HL-60/S4 treated with phorbol 12-myristate 13-acetate at 8.2 ng/mL for 4 days and 3 days (cell line): ENCODE measurements around the gene VDR.

ENCODE experiments used
- in situ Hi-C: fragments of 300-500 bp; cut with MboI; formaldehyde crosslinking; loops from 2 replicates; pipeline ENCODE4 v1.15.0; 2022; ENCODE audit warnings: low sequenced_read_pairs

Gene VDR

DNA sequence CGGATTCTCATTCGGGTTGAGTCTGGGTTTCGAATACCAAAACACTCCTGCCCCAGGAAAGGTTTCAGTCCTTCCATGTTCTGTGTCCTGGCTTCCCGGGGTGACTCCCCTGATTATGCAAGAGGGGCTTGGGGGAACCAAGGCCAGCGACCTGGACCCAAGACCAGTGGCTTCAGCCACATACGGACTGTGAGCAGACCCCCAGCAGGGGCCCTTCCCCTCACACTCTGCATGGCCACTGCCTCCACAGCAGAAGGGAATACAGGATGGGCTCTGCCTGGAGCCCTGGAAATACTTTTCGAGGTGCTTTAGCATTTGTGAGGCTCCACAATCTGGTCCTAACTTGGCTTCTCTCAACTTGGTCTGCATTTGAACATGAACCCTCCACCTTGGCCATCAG, 104.2 kb downstream of the VDR start:
- in situ Hi-C loops = no loop called here

- in situ Hi-C loops = no loop called here
These were observed 105.3 kb downstream of the VDR start for GRCh38 chr12:47799357-47799955.

GRCh38 chr12:47798382-47798948, 106.3 kb downstream of the VDR start:
- in situ Hi-C loops = no loop called here

DNA sequence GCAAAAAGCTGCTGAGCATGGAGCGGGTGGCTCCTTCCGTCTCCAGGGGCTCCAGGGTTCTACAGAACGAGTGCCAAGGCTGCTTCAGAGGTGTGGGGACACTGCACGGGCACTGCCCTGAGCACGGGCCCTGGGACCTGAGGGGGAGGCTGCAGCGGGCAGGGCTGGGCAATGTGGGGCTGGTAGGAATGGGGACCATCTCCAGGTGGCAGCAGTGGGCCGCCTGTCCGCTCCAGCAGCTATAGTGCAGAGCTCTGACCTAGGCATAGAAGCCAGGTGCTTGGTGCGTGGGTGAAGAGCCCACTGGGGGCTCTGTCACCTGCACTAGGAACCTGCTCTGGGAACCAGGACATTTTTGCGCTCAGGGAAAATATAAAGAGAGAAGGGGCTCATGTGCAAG, 107.4 kb downstream of the VDR start:
- in situ Hi-C loops = no loop called here

DNA sequence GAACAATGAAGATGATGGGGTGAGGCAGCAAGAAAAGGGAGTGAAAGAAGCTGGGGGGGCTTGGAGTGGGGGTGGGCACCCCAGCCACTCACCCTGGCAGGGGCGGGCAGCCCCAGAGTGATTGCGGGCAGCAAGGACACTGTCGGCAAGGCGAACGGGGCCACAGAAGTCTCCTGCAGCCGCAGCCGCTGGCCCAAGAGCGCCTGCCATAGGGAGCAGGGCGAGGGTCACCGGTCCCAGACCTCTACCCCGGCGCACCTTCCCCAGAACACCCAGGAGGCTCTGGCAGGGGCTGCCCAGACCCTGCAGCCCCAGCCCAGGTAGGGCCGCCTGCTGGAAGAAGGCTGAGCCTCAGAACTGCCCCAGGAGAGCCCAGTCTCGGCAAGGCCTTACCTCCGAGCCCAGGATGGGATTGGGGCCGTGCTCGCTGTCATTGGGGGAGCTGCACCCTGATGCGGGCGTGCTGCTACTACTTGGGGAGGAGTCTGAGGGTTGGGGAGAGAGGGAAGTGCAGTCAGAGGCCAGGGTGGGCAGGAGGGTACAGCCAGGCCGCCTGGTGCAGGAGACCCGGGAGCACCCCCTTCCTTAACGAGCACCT, 108.9 kb downstream of the VDR start:
- in situ Hi-C loops = no loop called here

DNA sequence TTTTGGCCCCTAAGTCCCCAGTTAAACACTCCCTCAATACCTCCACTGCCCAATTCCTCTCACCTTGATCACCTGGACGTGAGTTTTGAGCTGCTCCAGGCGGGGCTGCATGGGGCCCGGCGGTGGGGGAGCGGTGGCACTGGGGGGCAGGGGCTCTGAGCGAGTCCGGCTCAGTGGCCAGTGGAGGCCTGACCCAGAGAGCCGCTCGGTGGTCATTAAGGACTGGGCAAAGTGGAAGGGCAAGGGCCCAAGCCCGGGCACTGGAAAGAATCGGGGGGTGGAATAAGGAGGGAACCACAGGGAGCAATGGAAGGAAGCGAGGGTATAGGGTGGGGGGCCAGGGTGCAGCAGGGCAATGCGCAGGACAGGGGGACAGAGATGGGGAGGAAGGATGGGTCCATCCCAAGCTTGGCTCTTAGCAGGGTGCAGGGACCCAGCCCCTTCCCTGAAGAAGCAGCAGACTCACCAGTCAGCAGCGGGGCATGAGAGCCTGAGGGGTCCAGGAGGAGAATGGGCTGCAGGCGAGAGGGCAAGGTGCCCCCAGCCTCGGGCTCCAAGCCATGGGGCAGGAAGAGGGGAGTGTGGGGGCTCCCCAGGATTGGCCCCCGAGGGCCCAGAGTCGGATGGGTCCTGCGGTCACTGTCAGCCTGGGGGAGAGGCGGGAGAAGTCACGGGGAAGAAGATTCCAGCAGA, 109.5 kb downstream of the VDR start:
- in situ Hi-C loops = no loop called here

DNA sequence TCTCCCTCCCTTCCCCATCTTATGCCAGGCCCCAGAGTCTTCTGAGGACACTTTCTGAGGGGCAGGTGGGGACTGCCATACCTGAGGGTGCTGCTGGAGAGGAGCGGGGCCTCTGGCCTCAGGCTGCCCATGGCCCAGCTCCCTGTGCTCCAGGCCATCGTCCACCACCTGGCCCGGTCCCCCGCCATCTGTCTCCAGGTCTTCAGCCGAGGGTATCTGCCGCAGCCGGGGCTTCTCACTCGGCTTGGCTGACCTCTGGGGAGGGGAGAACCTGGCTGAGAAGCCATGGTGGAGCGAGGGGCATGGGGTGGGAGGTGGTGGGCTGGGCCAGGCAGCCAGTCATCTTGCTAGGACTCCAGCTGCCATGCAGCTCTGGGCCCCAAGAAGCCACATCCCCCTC, 110.1 kb downstream of the VDR start:
- in situ Hi-C loops = no loop called here

- in situ Hi-C loops = no loop called here
These were observed 111.6 kb downstream of the VDR start for GRCh38 chr12:47793015-47793681.

- in situ Hi-C loops = no loop called here
These were observed 112.9 kb downstream of the VDR start for GRCh38 chr12:47791874-47792273.
